ENCODE measurements around the gene ZNF740.

Gene ZNF740

GRCh38 chr12:53227836-53228235 is 47.3 kb downstream of the ZNF740 start:
- peak; percentile 37 to 55 (median 40) for DNase-seq

DNA sequence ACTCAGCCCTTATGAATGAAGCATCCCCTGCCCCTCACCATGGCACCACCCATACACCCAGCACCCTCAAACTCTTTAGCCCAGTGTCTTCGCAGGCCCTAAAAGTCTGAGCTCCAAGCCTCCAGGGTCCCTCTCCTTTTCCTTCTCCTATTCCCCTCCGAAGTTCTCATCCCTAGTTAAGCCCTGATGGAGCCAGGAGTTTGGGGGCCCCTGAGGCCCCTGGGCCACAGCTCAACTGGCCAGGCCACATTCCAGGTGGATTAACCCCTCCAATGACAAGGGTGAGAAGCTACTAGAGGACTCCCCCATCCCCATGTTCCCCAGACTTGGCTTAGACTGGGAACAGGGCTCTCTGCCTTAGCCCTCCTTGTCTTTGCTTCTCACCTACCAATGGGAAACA is 48.9 kb downstream of the ZNF740 start:
- no peak for DNase-seq

GRCh38 chr12:53230108-53230845 is 49.8 kb downstream of the ZNF740 start:
- no peak for DNase-seq

GRCh38 chr12:53231671-53231920 is 51.1 kb downstream of the ZNF740 start:
- DNase-seq, result peak in 1 of 3 donors; percentile 26

GRCh38 chr12:53231921-53232645 is 51.6 kb downstream of the ZNF740 start, which contains the start of gene RARG:
RARG (minus strand) TSS chr12:53232209; CDS start chr12:53227545, 4,664 bp downstream.
- DNase-seq, result peak in 2 of 3 donors; percentile 25 to 43

DNA sequence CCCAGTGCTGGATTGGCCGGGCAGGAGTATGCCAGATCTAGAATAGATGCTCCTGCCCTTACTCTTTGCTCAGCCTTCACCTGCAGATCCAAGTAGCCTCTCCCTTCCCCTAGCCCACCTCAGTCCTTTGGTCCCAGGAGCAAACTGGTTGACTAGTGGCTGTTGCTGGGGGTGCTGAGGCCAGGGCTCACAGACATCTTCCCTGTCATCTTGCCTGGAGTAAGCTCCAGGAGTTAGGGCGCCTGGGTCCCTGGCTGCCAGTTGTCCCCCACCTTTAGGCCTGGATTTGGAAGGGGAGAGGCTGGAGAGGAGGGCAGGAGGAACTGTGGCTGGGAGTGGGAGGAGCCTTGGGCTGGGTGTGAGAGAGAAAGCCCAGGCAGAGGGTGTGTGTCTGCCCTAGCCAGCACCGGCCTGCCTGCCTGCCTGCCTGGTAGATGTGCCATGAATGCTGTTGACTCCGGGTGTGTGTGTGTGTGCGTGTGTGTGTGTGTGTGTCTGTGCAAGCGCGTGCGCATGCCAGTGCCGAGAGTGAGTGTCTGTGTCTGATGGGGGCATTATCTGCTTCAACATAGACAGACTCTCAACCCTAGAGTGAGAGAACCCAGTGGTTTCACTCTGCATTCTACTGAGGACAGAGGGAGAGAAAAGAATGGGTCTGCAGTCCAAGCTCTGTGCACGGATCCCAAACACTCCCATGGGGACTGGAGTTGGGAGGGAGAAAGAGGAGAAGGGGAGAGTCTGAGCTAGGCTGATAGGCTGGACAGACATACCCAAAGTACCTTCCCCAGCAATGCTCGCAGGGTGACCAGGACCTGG is 52.3 kb downstream of the ZNF740 start:
- peak in 2 of 3 donors; percentile 43 to 64 for DNase-seq

DNA sequence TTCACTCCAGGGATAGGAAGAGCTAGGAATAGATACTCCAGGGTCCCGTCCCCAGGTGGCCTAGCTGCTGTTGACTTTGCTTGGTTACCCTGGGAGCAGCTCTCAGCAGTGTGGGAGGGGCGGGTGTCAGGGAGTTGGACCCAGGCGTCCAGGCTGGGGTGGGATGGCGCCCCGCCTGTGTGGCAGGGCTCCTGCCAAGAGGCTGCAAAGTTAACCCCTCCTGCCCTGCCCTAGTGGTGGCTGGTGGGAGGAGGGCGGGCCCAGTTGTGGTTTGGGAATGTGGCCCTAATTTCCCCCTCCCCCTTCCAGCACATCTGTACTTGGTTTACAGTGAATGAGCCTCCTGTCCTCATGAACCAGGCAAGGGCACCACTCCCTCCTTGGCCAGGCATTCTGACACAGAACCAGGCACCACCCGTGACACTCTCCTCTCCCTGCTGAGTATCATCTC is 53.2 kb downstream of the ZNF740 start:
- no peak for DNase-seq

- no peak for DNase-seq
Observed at GRCh38 chr12:53234271-53234914, 53.9 kb downstream of the ZNF740 start.

GRCh38 chr12:53235164-53235563 is 54.6 kb downstream of the ZNF740 start:
- no peak for DNase-seq

- no peak for DNase-seq
Observed at GRCh38 chr12:53235742-53236442, 55.4 kb downstream of the ZNF740 start.

DNA sequence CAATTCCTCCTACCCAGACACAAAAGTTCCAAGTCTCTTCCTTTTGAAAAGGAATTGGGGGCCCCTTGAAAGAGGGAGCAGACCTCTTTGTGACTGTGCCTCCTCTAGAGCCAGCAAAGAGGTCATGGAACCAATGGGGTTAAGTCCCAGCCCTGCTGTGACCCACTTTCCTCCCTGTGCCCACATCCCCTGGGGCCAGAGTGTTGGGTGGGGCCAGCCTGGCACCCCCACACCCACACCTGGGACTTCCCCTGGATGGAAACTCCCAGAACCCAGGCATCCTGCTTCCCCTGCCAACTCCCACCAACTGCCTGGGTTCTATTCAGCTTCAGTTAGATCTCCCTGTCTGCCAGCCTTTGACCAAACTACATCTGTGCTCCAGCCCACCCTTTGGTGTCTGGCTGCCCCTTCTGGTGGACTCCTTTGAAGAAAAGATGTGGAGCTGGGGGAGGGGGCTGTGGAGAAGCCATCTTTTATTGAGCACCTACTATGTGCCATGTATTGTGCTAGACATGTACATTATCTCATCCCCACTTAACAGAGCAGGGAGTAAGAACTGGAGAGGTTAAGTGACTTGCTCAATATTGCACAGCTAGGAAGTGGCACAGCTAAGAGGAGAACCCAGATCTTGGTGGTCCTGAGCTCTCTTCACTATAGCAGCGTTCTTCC is 56.1 kb downstream of the ZNF740 start:
- DNase-seq, result no peak

DNA sequence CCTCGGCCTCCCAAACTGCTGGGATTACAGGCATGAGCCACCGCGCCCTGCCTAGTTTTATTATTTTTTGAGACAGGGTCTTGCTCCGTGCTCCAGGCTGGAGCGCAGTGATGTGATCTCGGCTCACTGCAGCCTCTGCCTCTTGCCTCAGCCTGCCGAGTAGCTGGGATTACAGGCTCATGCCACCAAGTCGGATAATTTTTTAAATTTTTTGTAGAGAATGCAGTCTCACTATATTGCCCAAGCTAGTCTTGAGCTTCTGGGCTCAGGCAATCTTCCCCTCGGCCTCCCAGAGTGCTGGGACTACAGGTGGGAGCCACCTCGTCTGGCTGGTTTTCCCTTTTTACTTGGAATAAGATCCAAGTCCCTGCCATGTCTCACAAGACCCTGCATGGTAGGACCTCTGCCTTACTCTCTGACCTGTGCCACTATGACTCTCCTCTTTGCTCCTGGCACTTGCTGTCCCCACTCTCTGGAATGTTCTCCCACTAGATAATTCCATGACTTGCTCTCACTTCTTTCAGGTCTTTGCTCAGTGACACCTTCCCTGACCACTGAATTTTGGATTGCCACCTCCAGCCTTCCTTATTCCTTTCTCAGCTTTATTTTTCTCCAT is 59.2 kb downstream of the ZNF740 start:
- DNase-seq, result no peak

DNA sequence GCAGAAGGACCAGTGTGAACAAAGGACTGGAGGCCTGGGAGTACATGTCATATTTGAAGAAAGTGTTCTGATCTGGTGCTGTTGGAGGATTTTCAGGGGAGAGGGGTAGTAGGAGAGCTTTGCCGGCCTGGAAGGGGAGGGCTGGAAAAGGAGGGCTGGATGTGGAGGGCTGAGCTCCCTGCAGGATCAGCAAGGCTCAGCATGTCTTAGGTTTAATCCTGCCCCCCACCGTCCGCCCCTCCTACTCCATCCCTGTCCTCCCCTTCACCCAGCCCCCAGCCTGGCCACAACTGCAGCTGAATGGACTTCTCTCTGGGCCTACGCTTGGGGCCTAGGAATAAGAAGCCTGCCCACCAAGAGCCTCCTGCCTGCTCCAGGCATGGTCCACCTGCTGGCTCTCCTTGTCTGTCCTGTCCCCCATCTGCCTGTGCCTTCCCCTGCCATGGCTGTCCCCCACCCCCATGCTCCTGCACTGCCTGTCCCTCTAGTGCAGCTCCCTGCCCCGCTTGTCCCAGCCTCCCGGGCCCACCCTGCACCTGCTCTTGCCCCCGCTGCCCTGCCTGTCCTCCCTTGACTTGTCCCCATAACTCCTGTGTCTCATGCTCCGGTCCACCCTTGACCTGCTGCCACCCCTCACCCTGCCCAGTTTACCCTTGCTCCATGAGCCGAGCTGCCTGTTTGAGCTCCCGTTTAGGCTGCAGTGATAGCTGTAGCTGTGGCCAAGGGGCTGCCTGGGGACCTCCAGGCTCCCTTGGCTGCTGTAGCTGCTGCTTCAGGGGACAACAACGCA is 61.3 kb downstream of the ZNF740 start:
- DNase-seq, result no peak

- no peak for DNase-seq
Observed at GRCh38 chr12:53244337-53244736, 63.8 kb downstream of the ZNF740 start.
